ENCODE measurements around the gene PRRG1.
"Not testable (repeated sequence)": the region's sequence is repeated elsewhere in the genome, so short reads cannot be mapped to it uniquely, and the experiment has no call there.

PRRG1 gene

GRCh38 chrX:37380256-37380655 lies 31.1 kb downstream of the PRRG1 start:
- DNase-seq, result no peak

- DNase-seq, result peak; percentile 83
Observed at GRCh38 chrX:37380924-37381323, 31.8 kb downstream of the PRRG1 start.

GRCh38 chrX:37383313-37383712 lies 34.1 kb downstream of the PRRG1 start:
- no peak for DNase-seq

GRCh38 chrX:37388413-37388812 lies 39.2 kb downstream of the PRRG1 start:
- no peak for DNase-seq

- DNase-seq, result no peak
Observed at GRCh38 chrX:37405956-37406355, 56.8 kb downstream of the PRRG1 start.

GRCh38 chrX:37407736-37408135 lies 58.6 kb downstream of the PRRG1 start:
- DNase-seq, result no peak

- DNase-seq, result no peak
Observed at GRCh38 chrX:37409278-37409677, 60.1 kb downstream of the PRRG1 start.

GRCh38 chrX:37420185-37420584 lies 71.0 kb downstream of the PRRG1 start:
- no peak for DNase-seq

- no peak for DNase-seq
Observed at GRCh38 chrX:37420756-37421155, 71.6 kb downstream of the PRRG1 start.

GRCh38 chrX:37424000-37424429 lies 74.9 kb downstream of the PRRG1 start:
- DNase-seq, result peak; percentile 62

- DNase-seq, result no peak
Observed at GRCh38 chrX:37425370-37425769, 76.2 kb downstream of the PRRG1 start.

GRCh38 chrX:37428962-37429361 lies 79.8 kb downstream of the PRRG1 start:
- DNase-seq, result not testable (repeated sequence)

GRCh38 chrX:37434362-37434761 lies 85.2 kb downstream of the PRRG1 start:
- no peak for DNase-seq

- no peak for DNase-seq
Observed at GRCh38 chrX:37437160-37437559, 88.0 kb downstream of the PRRG1 start.

GRCh38 chrX:37441377-37441776 lies 92.2 kb downstream of the PRRG1 start:
- no peak for DNase-seq

GRCh38 chrX:37445182-37445581 lies 96.0 kb downstream of the PRRG1 start:
- DNase-seq, result no peak

GRCh38 chrX:37453821-37454220 lies 104.7 kb downstream of the PRRG1 start:
- no peak for DNase-seq

GRCh38 chrX:37454537-37455285 lies 105.5 kb downstream of the PRRG1 start:
- DNase-seq, result no peak

- no peak for DNase-seq
Observed at GRCh38 chrX:37455381-37455780, 106.2 kb downstream of the PRRG1 start.

- not testable (repeated sequence) for DNase-seq
Observed at GRCh38 chrX:37460285-37460684, 111.1 kb downstream of the PRRG1 start.

GRCh38 chrX:37462346-37462745 lies 113.2 kb downstream of the PRRG1 start:
- no peak for DNase-seq

- DNase-seq, result no peak
Observed at GRCh38 chrX:37468124-37468739, 119.1 kb downstream of the PRRG1 start.

GRCh38 chrX:37470711-37471110 lies 121.5 kb downstream of the PRRG1 start:
- DNase-seq, result no peak

- no peak for DNase-seq
Observed at GRCh38 chrX:37472836-37473235, 123.7 kb downstream of the PRRG1 start.

GRCh38 chrX:37474478-37474877 lies 125.3 kb downstream of the PRRG1 start:
- no peak for DNase-seq
